HG02840 (cell line): ENCODE measurements around the gene INTS12.

Experiments
- ATAC-seq: cut with Tn5 transposase; IDR thresholded peaks from one replicate; pipeline ENCODE4 v1.9.1; 2021; ENCODE audit warnings: mild to moderate bottlenecking, moderate library complexity, moderate number of reproducible peaks; ENCODE audit not compliant: unreplicated experiment, low FRiP score

The INTS12 gene

GRCh38 chr4:105686571-105686970 is 21.9 kb downstream of the INTS12 start:
- ATAC-seq = no peak

GRCh38 chr4:105683038-105683437 is 25.5 kb downstream of the INTS12 start:
- no peak for ATAC-seq

GRCh38 chr4:105679186-105679585 is 29.3 kb downstream of the INTS12 start:
- ATAC-seq = no peak

- ATAC-seq = no peak
Measured at GRCh38 chr4:105677709-105678108, 30.8 kb downstream of the INTS12 start.

- no peak for ATAC-seq
Measured at GRCh38 chr4:105674011-105674410, 34.5 kb downstream of the INTS12 start.

- ATAC-seq = no peak
Measured at GRCh38 chr4:105671301-105671700, 37.2 kb downstream of the INTS12 start.

- ATAC-seq = no peak
Measured at GRCh38 chr4:105670684-105671083, 37.8 kb downstream of the INTS12 start.

- no peak for ATAC-seq
Measured at GRCh38 chr4:105666693-105667092, 41.8 kb downstream of the INTS12 start.

- ATAC-seq = no peak
Measured at GRCh38 chr4:105662935-105663675, 45.4 kb downstream of the INTS12 start.

GRCh38 chr4:105661028-105661427 is 47.5 kb downstream of the INTS12 start:
- no peak for ATAC-seq

GRCh38 chr4:105659190-105659589 is 49.3 kb downstream of the INTS12 start:
- no peak for ATAC-seq

- no peak for ATAC-seq
Measured at GRCh38 chr4:105657117-105657765, 51.2 kb downstream of the INTS12 start.

- ATAC-seq = no peak
Measured at GRCh38 chr4:105652286-105652888, 56.1 kb downstream of the INTS12 start.

- no peak for ATAC-seq
Measured at GRCh38 chr4:105651884-105652283, 56.6 kb downstream of the INTS12 start.

GRCh38 chr4:105650190-105650589 is 58.3 kb downstream of the INTS12 start:
- no peak for ATAC-seq

- ATAC-seq = no peak
Measured at GRCh38 chr4:105645440-105645839, 63.0 kb downstream of the INTS12 start.

GRCh38 chr4:105644257-105644656 is 64.2 kb downstream of the INTS12 start:
- ATAC-seq = no peak

- ATAC-seq = no peak
Measured at GRCh38 chr4:105641845-105642244, 66.6 kb downstream of the INTS12 start.

- peak; percentile 88 for ATAC-seq
Measured at GRCh38 chr4:105637408-105638176, 70.9 kb downstream of the INTS12 start.

- ATAC-seq = no peak
Measured at GRCh38 chr4:105634402-105635080, 73.9 kb downstream of the INTS12 start.
